Measurements from ENCODE around the gene IFI27L1. TPM values are rescaled to one million over a fixed set of nuclear protein-coding genes. Genes with fewer than 3 reads are reported as not detected.

The IFI27L1 gene
- polyA plus RNA-seq, 1 donor from 2014 or later, result 37.9 TPM

DNA sequence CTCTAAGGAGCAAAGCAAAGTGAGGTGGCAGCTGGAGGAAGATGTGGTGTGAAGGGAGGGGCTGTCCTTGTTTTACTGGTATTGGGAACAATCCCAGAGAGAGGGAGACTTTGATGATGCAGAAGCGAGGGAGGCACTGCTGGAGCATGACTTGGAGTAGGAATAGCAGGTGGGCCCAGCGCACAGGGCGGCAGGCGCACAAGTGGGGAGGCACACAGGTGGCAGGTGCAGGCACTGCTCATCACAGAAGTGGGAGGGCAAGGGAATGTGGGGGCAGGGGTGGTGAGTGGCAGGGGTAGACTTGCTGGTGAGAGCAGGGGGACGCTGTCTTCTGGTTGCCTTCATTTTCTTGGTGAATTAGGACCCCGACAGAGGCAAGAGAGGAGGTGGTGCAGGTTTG is 17.9 kb downstream of the IFI27L1 start:
- no peaks in the 10 kb centered on the region for H3K36me3 ChIP-seq (ENCODE audit: insufficient read depth, low read length)
- H3K9me2 ChIP-seq (ENCODE audit: insufficient read depth, low read length), result no peaks in the 10 kb centered on the region
- H3K9ac ChIP-seq (ENCODE audit: low read length), result no peak overlapping the region
- no peak overlapping the region for H3K4me3 ChIP-seq (ENCODE audit: low read length)
- H4K20me1 ChIP-seq (ENCODE audit: insufficient read depth), result no peaks in the 10 kb centered on the region
- TF ChIP-seq TAF1 (IDR thresholded peaks at IDR 0.05; ENCODE audit: low read depth) (no peak), EP300 (conservative IDR thresholded peaks at IDR 0.05; ENCODE audit: poor library complexity, severe bottlenecking) (no peak), EZH2 (IDR thresholded peaks at IDR 0.05; ENCODE audit: borderline replicate concordance, insufficient read depth, low read length, poor library complexity, severe bottlenecking) (no peak), RAD21 (conservative IDR thresholded peaks at IDR 0.05) (no peak), POLR2AphosphoS5 (IDR thresholded peaks at IDR 0.05) (no peak), SMC3 (conservative IDR thresholded peaks at IDR 0.05; ENCODE audit: poor library complexity) (no peak)
- TF ChIP-seq, protein P1, sequence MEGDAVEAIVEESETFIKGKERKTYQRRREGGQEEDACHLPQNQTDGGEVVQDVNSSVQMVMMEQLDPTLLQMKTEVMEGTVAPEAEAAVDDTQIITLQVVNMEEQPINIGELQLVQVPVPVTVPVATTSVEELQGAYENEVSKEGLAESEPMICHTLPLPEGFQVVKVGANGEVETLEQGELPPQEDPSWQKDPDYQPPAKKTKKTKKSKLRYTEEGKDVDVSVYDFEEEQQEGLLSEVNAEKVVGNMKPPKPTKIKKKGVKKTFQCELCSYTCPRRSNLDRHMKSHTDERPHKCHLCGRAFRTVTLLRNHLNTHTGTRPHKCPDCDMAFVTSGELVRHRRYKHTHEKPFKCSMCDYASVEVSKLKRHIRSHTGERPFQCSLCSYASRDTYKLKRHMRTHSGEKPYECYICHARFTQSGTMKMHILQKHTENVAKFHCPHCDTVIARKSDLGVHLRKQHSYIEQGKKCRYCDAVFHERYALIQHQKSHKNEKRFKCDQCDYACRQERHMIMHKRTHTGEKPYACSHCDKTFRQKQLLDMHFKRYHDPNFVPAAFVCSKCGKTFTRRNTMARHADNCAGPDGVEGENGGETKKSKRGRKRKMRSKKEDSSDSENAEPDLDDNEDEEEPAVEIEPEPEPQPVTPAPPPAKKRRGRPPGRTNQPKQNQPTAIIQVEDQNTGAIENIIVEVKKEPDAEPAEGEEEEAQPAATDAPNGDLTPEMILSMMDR (IDR thresholded peaks at IDR 0.05; ENCODE audit: poor library complexity, severe bottlenecking), result no peak
- TF ChIP-seq, protein P2, sequence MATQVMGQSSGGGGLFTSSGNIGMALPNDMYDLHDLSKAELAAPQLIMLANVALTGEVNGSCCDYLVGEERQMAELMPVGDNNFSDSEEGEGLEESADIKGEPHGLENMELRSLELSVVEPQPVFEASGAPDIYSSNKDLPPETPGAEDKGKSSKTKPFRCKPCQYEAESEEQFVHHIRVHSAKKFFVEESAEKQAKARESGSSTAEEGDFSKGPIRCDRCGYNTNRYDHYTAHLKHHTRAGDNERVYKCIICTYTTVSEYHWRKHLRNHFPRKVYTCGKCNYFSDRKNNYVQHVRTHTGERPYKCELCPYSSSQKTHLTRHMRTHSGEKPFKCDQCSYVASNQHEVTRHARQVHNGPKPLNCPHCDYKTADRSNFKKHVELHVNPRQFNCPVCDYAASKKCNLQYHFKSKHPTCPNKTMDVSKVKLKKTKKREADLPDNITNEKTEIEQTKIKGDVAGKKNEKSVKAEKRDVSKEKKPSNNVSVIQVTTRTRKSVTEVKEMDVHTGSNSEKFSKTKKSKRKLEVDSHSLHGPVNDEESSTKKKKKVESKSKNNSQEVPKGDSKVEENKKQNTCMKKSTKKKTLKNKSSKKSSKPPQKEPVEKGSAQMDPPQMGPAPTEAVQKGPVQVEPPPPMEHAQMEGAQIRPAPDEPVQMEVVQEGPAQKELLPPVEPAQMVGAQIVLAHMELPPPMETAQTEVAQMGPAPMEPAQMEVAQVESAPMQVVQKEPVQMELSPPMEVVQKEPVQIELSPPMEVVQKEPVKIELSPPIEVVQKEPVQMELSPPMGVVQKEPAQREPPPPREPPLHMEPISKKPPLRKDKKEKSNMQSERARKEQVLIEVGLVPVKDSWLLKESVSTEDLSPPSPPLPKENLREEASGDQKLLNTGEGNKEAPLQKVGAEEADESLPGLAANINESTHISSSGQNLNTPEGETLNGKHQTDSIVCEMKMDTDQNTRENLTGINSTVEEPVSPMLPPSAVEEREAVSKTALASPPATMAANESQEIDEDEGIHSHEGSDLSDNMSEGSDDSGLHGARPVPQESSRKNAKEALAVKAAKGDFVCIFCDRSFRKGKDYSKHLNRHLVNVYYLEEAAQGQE (IDR thresholded peaks at IDR 0.05; ENCODE audit: borderline replicate concordance), result no peak
- no peaks in the 10 kb centered on the region for H3K9me3 ChIP-seq (ENCODE audit: low read length)
- H3K79me2 ChIP-seq (replicated peaks; ENCODE audit: insufficient read depth, low read length), result no peaks in the 10 kb centered on the region
- no peaks in the 10 kb centered on the region for H3F3A ChIP-seq (ENCODE audit: insufficient read depth, low read length, poor library complexity, severe bottlenecking)
- H3K27me3 ChIP-seq (ENCODE audit: insufficient read depth, low read depth, low read length), result no peaks in the 10 kb centered on the region
- H2AFZ ChIP-seq (ENCODE audit: low read depth, low read length), result no peak overlapping the region
- H3K4me2 ChIP-seq (ENCODE audit: low read length), result no peak overlapping the region
- no peak overlapping the region for H3K27ac ChIP-seq (ENCODE audit: low read length)

DNA sequence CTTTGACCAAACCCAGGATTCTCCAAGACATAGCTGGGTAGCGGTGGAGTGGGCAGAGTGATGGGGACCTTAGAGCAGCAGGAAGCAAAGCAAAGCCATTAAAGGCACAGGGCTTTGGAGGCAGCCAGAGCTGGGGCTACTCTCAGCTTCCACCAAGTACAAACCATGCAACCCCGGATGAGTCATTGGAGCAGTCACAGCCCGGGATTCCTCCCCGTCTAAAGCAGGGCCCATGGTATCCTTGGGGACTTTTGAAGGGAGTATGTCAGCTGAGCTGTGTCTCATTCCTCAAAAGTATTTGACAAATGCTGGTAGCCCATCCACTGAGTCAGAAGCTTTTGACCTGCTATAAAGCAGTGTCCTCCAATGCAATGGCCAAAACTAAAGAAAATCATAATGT is 19.7 kb downstream of the IFI27L1 start:
- no peaks in the 10 kb centered on the region for H3K79me2 ChIP-seq (replicated peaks; ENCODE audit: insufficient read depth, low read length)
- H4K20me1 ChIP-seq (ENCODE audit: insufficient read depth), result no peaks in the 10 kb centered on the region
- H3K9me2 ChIP-seq (ENCODE audit: insufficient read depth, low read length), result no peaks in the 10 kb centered on the region
- H3F3A ChIP-seq (ENCODE audit: insufficient read depth, low read length, poor library complexity, severe bottlenecking), result no peaks in the 10 kb centered on the region
- no peaks in the 10 kb centered on the region for H3K27me3 ChIP-seq (ENCODE audit: insufficient read depth, low read depth, low read length)
- H2AFZ ChIP-seq (ENCODE audit: low read depth, low read length), result no peak overlapping the region
- H3K9me3 ChIP-seq (ENCODE audit: low read length), result no peaks in the 10 kb centered on the region
- TF ChIP-seq MXI1 (conservative IDR thresholded peaks at IDR 0.05; ENCODE audit: poor library complexity, severe bottlenecking) (no peak), EZH2 (IDR thresholded peaks at IDR 0.05; ENCODE audit: borderline replicate concordance, insufficient read depth, low read length, poor library complexity, severe bottlenecking) (no peak), RAD21 (conservative IDR thresholded peaks at IDR 0.05) (no peak), POLR2AphosphoS5 (IDR thresholded peaks at IDR 0.05) (no peak), SMC3 (conservative IDR thresholded peaks at IDR 0.05; ENCODE audit: poor library complexity) (no peak), TAF1 (IDR thresholded peaks at IDR 0.05; ENCODE audit: low read depth) (no peak), EP300 (conservative IDR thresholded peaks at IDR 0.05; ENCODE audit: poor library complexity, severe bottlenecking) (no peak)
- TF ChIP-seq, protein P2 (IDR thresholded peaks at IDR 0.05; ENCODE audit: borderline replicate concordance), result no peak
- TF ChIP-seq, protein P1 (IDR thresholded peaks at IDR 0.05; ENCODE audit: poor library complexity, severe bottlenecking), result no peak
- H3K4me3 ChIP-seq (ENCODE audit: low read length), result no peak overlapping the region
- H3K4me2 ChIP-seq (ENCODE audit: low read length), result no peak overlapping the region
- H3K9ac ChIP-seq (ENCODE audit: low read length), result no peak overlapping the region
- no peaks in the 10 kb centered on the region for H3K36me3 ChIP-seq (ENCODE audit: insufficient read depth, low read length)
- no peak overlapping the region for H3K27ac ChIP-seq (ENCODE audit: low read length)

Measured in neural cell (in vitro differentiated cells).